HG02970 (cell line): ENCODE measurements around the gene CACNG4.
"Not testable (repeated sequence)": the region's sequence is repeated elsewhere in the genome, so short reads cannot be mapped to it uniquely, and the experiment has no call there.

Experiments used
- ATAC-seq: cut with Tn5 transposase; IDR thresholded peaks from one replicate; pipeline ENCODE4 v1.9.1; 2021; ENCODE audit warnings: mild to moderate bottlenecking, moderate library complexity, moderate number of reproducible peaks; ENCODE audit not compliant: unreplicated experiment, low FRiP score

The CACNG4 gene

DNA sequence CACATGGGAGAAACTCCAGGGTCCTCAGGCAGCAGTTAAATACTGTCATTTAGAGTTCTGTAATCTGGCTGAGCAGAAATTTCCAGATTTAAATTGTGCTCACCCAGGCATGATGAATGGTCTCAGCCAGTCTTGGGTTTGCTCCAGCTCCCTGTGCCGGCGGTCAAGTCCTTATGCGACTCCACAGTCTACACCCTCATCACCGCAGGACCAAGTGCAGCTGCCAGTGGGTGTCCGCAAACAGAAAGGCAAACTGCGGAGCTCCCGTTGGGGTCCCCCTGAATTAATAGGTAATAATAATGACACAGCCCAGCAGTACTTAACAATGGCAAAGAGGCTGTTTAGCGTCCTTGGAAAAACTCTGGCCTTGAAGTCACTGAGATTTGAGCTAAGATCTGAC is 3.9 kb upstream of the CACNG4 start:
- no peak for ATAC-seq

DNA sequence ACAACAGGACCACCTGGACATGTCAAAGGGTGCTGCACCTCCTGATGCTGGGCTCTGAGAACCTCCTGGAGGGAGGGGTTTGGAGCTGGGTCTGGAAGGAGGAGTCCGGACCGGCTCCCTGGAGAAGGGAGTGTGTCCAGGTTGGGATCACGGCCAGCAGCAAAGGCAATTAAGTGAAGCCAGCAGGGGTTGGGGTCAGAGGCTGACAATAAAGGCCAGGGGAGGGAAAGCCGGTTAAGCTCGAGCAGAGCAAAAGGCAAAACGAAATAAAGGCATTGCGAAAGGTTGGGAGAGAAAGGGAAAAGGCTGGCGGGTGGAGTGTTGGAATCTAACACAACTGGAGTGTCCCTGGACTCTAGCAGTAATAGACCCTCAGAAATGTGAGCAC is 992 bp upstream of the CACNG4 start:
- ATAC-seq: no peak

DNA sequence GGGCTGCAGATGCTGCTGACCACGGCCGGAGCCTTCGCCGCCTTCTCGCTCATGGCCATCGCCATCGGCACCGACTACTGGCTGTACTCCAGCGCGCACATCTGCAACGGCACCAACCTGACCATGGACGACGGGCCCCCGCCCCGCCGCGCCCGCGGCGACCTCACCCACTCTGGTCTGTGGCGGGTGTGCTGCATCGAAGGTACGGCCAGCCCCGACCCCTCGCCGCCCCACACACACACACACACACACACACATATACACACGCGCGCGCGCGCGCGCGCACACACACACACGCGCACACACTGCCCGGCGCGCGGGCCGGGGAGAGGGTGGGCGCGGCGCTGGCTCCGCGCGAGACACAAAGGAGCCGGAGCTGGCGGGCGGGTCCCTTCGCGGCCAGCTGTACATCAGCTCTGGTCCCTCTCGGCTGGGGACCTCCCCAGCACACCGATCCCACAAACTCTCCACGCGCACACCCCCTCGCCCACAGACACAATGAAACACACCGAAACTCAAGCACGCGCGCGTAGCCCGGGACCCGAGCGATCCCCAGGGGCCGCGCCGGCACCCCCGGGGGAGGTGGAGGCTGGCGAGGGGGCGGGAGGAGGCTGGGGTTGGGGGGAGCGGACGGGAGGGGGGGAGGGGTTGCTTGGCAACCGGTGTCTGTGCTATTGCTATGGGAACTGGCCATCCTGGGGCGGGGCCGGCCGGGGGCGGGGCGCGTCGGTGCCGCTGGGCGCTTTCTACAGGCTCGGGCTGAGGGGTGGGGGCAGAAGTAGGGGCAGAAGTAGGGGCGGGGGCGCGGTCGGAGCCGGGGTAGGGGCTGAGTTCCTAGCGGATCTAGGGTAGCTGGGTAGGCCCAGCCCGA is 658 bp downstream of the CACNG4 start:
- ATAC-seq: no peak

DNA sequence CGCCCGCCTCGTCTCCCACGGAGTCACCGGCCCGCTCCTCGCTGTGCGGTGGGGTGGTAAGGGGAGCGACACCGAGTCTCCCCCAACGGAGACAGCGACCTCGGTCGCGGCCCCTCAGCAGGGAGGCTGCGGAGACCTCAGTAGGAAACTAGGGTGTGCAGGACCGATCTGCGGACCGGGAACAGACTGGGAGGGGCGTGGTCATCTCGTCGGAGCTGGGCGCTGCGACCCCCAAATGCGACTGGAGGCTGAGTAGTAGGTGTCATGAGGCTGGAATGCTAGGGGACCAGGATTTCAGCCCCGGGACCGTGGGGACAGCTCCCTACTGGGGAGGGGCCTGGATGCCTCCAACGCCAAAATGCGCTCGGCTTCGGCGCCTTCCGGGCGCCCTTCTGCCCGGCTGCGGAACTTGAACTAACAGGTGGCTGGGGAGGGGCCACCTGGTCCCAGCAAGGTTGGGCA is 1.3 kb downstream of the CACNG4 start:
- ATAC-seq: no peak

DNA sequence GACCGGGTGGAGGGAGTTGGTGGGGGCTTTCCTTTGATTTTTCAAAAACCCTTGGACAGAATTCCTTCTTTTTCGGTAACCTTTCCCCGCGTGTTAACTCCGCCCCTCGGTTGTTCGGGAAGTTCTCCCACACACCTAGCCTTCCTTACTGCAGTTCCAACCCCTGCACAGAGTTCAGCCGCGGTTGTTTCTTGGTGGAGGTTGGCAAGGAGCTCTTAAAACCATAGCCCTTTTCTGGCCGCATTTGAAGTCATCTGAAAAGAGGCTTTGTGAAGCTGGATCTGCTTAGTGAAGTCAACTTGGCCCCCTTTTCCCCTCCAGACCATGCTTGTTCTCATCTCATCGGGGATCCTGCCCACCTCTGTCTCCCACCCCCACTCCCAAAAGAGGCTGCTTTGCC is 1.8 kb downstream of the CACNG4 start:
- ATAC-seq: no peak

DNA sequence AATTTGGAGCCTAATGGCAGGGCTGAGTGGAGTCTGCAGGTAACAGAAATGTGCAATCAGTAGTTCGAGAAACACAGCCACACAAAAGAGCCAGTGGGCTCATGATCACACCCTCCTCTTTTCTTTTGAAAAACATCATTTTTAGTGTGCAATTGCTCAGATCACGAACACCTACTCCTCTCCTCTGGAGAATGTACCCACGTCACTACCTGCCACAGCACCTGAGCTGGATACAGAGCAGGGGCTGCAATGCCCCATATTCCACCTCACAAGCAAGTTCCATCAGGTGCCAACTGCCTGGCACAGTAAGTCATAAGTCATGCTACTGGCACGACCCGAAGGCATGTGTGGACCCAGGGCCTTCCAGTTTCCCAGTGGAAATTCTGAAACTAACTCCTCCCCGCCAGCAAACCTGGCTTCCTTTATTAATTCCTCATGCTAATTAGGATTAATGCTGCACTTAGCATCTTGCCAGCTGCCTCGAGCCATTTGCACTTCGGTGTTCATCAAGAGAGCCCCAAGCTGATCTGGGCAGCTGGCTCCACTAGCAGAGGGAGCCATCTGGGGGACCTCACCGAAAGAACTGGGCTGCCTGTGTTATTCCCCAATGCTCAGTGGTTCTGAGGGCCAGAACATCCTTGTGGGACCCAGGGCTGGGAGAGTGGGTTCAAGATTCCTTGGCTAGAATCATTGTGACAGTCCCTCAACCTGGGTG is 2.4 kb downstream of the CACNG4 start:
- ATAC-seq: no peak

DNA sequence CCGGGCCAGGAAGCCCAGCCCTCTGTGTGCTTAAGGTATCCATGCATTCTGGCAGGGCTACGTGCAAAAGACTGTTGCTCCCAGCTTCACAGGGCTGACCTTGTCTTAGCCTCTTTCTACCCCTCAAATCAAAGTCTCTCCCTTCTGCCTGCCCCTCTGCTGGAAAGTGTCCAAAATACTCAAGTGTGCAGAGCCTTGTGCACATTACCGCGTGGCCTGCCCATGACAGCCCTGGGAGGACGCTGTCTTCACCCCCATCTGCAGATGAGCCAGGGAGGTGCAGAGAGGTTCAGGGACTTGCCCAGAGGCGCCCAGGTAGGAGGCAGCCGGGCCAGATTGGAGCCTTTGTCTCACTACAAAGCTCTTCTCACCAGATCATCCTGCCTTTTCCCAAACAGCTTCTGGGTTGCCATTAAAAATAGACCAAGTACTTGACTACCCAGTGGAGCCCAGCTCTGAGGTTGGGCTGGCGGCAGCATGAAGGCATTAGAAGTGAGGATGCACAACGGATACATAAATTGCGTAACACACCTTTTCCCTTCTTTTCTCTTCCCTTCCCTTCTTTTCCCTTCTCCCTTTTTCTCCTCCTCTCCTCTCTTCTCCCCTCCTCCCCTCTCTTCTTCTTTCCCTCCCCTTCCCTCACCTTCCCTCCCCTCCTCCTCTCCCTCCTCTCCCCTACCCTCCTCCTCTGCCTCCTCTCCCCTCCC is 3.5 kb downstream of the CACNG4 start:
- ATAC-seq: no peak

DNA sequence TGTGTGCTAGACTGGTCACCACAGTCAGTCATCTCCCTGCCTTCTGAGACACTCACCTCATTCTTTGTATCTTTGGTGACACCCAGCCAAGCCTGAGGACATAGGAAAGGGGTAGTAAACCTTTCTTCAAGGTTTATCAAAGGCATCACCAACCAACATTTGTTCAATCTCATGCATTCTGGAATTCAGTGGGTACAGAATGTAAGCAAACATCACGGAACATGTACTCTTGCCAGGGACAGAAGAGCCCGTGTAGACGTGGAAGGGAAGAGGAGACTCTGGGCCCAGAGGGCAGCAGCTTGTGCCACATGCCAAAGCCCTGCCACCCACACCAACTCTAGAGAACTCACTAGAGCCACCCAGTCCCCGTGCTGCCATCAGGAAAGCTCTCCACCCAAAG is 4.4 kb downstream of the CACNG4 start:
- ATAC-seq: no peak

DNA sequence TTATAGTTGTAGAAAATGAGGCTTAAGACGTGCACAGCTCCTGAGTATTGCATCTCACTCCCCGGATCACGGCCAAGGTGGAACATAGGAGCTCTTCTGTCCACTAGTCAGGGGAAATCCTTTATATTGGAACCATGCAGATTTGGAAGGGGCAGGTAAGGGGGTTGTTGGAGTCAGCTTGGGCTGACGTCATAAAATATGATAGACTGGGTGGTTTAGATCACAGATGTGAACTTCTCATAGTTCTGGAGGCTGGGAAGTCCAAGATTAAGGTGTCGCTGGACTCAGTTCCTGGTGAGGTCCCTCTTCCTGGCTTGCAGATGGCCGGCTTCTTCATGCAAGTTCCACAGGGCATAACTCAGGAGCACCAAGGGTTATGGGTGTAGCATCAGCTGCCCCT is 5.6 kb downstream of the CACNG4 start:
- no peak for ATAC-seq

DNA sequence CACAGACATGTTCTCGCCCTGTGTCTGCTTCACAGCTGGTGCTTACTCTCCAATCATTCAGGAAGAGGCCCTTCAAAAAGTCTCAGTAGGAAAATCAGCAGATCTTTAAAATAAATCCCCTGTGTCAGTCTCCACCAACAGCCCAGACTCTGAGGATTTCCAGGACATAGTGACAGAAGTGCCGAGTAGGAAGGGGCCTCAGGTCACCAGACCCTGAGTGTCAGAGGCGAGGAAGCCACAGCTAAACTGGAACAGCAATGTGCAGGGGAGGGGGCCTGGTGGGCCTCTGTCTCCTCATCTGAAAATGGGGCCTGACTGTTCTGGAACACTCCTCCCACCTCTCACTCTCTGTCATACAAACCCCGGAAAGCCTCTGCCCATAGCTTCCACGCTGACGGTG is 6.3 kb downstream of the CACNG4 start:
- ATAC-seq: no peak

DNA sequence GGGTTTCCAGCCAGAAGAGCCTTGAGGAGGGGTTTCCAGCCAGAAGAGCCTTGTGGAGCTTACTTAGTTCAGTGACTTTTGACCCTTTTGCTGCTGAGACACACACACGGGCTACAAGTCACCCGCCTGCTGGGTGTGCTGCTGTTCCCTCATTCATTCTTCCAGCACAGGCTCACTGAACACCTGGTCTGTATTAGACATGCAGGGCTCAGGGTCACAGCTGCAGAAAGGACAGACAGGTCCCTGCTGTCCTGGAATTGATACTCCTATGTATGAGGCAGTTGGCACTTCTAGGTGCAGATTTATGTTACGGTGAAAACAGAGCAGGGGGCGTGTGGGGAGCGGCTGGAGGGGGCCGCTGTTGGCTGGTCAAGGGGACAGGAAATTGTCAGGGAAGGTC is 6.8 kb downstream of the CACNG4 start:
- ATAC-seq: no peak

DNA sequence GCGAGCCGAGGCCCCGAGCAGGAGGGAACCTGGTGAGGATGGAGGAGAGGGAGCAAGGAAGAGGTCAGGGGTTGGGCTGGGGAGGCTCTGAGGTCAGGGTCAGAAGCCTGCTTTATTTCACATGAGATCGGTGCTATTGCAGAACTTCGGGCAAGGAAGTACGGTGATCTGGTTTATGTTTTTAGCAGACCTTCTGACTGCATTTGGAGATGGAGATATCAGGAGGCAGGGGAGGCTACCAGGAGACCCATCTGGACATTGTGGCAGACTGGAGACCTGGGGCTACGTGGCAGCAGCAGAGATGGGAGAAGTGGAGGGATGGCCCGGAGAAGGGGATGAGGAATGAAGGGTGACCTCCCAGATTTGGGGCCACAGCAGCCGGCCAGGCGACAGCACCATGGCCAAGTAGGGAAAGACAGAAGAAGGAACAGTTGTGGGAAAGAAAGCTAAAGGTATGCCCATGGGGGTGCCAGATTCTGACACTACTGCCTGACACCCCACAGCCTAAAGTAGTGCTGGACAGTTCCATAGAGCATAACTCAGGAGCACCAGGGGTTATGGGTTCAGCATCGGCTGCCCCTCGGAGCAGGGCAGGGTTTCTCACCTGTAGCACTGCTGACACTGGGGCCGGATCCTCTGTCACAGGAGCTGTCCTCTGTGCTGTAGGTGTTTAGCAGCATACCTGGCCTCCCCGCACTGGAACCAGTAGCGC is 7.4 kb downstream of the CACNG4 start:
- no peak for ATAC-seq

DNA sequence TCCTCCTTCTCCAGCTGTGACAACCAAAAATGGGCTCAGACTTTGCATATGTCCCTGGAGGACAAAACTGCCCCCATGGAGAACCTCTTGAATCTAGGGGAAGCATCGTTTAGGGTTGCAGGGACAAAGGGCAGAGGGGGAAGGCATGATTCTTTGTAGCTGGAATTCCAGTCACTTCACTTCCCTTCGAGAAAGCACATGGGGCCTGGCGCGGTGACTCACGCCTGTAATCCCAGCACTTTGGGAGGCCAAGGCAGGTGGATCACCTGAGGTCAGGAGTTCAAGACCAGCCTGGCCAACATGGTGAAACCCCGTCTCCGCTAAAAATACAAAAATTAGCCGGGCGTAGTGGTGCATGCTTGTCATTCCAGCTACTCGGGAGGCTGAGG is 7.9 kb downstream of the CACNG4 start:
- not testable (repeated sequence) for ATAC-seq

DNA sequence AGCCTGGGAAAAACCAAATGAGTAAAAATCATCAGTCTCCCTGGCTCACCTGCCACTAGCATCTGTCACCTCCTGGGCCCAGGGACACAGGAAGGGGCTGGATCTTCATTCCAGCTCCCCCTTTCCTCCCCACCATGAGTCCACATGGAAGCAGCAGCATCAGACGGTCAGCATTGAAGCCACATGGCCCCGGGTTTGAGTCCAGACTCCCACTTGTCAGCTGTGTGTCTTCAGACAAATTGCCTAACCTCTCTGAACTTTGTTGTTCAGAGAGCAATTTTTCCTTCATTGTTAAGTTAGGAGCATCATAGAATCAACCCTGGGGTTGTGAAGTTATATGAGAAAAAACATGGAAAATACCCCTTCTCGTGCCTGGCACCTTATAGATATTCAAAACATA is 10.7 kb downstream of the CACNG4 start:
- no peak for ATAC-seq

DNA sequence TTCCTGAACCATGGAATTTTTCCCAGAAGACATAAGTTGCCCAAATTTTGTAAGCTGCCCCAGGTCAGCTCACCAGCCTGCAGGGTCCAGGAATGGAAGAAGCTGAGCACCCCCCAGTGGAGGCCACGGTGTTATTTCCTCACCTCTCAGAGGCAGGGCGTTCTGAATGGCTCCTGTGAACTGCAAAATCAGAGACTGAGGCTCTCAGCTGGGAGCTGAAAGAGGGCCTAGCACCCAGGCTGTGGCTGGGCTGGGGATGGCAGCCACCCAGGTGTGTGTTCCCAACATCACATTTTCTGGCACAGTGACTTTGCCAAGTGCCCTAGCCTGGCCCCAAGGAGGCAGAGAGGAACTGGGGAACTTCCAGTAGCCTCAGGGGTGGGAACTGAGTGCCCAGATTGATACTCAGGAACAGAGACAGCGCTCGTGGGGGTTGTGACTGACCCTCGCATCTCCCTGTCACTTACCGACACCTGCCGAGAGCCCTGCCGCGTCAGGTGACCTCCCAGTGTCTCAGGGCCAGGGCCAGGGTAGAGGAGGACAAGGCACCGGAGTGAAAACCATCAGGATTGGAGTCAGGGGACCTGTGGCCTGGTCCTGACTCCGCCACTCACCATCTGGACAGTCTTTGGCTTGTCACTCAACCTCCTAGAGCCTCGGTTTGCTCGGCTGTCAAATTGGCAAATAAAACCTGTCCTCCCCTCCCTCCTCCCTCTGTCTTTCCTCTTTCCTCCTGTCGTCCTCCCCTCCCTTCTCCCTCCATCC is 11.3 kb downstream of the CACNG4 start:
- ATAC-seq: no peak

DNA sequence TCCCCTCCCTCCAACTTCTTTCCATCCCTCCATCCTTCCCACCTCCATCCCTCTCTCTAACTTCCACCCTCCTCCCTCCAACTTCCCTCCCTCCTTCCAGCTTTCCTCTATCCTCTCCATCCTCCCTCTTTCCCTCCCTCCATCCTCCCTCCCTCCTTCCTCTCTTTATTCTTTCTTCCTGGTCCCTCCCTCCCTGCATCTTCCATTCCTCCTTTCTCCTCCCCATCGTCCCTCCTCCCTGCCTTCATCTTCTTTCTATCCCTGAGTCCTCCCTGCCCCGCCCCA is 11.8 kb downstream of the CACNG4 start:
- no peak for ATAC-seq

DNA sequence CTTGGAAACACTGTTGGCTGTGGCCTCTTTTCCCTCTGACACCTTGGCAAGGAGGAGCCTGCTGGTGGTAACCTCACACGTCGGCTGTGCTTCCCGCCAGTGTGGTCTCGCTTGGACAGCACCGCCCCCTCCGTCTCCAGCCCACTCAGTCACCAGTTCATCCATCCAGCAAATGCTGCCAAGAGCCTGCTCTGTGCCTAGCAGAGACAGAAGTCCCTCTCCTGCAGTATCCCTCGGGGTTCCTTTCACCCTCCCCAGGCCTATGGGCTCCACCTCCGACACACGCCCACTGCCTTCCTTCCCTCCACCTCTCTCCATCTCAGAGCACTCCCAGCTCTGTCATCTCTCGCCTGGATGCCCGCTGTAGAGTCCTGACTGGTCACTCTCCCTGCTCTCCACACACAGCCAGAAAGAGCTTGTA is 12.3 kb downstream of the CACNG4 start:
- ATAC-seq: no peak

DNA sequence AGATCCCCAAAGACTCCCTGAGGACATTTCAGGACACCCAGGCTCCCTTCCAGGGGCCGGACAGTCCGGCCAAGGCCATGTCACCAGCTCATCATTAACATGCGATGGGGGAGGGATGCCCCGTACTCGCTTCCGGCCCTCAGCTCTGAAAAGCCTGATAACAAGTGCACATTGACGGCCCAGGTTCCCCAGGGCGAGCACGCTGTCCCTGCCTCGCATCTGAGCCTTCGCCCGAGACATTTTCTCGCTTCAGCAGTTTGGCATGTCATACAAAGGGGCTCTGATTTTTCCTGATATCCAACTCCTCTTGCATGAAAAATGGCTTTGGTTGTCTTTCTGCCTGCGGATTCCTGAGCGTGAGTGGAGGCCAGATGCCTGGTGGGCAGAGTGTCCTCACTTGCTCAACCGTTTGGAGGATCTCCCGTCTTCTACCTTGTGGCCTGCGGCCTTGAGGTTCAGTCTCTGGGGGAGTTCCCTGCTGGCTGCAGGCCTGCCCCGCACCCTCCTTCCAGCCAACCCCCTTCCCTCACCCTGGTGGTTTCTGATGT is 14.1 kb downstream of the CACNG4 start:
- ATAC-seq: no peak

DNA sequence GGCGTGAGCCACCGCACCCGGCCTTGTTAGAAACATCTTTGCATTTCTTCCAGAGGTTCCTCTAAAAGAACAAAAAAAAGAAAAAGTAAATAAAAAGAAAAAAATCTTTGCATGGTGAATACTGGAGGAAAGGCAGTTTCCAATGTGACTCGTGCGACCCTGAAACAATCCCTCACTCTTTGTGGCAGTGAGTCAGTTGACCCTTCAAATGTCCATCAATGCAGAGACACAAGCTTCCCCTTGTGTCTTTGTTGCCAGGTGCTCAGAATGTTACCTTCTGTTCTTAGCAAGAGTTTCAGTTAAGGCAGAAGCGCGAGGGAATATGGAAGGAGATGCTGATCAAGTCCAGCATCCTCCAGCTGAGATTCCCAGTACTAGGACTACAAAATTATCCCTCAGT is 16.4 kb downstream of the CACNG4 start:
- ATAC-seq: no peak

DNA sequence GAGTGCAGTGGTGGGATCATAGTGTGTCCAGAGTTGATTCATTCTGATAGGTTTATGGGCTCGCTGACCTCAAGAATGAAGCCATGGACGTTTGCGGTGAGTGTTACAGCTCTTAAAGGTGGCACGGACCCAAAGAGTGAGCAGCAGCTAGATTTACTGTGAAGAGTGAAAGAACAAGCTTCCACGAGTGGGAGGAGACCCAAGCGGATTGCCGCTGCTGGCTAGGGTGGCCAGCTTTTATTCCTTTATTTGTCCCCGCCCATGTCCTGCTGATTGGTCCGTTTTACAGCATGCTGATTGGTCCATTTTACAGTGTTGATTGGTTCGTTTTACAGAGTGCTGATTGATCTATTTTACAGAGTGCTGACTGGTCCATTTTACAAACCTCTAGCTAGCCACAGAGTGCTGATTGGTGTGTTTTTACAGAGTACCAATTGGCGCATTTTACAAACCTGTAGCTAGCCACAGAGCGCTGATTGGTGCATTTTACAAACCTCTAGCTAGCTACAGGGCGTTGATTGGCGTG is 17.5 kb downstream of the CACNG4 start:
- no peak for ATAC-seq
